HG02763 (cell line): Measurements from ENCODE around the gene HTRA1.

ENCODE experiments used
- ATAC-seq: cut with Tn5 transposase; IDR thresholded peaks from one replicate; pipeline ENCODE4 v1.9.1; 2021; ENCODE audit warnings: mild to moderate bottlenecking, moderate library complexity; ENCODE audit not compliant: unreplicated experiment

HTRA1 gene

DNA sequence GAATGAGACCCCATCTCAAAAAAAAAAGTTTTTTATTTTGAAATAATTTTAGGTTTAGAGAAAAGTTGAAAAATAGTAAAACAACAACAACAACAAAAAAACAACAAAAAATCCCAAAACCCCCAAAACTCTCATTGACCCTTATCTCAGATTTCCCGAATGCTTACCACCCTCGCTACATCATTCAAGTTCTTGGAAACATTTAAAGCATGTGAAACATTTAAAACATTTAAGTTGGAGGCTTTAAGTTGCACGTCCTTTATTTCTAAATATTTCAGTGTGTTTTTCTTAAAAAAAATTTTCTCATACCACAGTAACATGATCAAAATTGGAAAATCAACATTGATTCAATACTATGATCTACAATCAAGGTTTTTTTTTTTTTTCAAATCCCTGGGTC is 7.3 kb upstream of the HTRA1 start:
- no peak for ATAC-seq

DNA sequence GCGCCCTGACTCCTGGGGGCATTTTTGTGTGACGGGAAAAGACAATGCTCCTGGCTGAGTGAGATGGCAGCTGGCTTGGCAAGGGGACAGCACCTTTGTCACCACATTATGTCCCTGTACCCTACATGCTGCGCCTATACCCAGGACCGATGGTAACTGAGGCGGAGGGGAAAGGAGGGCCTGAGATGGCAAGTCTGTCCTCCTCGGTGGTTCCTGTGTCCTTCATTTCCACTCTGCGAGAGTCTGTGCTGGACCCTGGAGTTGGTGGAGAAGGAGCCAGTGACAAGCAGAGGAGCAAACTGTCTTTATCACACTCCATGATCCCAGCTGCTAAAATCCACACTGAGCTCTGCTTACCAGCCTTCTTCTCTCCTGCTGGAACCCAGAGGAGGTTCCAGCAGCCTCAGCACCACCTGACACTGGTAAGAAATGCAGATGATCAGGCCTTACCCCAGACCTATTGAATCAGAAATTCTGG is 6.7 kb upstream of the HTRA1 start, which contains the start of gene ARMS2:
ARMS2 (plus strand) TSS at position 51 of the 478 bp plus-strand sequence; CDS start at position 126, 75 bp downstream.
- ATAC-seq = no peak

DNA sequence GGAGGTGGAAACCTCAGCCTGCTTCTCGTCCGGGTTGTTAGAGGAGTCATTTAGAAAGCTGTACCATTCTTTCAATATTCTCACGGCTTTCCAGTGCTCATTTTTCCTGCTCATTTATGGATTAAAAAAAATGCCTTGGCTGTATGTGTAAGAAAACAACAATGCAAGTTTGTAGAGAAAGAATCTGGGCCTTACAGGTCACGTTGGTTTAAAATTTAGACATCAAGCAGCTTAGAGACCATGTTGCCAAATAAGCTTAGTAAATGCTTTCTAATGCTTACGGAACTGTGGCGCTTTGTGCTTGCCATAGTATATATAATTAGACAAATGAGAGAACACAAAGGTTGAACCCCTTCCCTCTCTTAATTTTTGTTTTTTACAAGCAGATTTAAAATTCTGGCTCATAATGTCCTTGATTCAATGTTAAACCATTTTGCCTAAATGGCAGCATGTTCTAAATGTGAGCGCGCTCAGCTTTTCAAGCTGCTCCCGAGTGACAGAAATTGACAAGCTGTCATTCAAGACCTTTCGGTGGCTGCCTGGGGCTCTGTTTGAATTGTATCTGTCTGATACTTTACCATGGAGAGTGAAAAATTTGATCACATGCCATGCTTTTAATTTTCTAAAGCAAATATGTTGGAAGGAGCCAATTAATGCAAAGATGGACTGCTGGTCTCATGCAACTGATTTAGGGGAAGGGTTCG is 5.8 kb upstream of the HTRA1 start:
- ATAC-seq = no peak

DNA sequence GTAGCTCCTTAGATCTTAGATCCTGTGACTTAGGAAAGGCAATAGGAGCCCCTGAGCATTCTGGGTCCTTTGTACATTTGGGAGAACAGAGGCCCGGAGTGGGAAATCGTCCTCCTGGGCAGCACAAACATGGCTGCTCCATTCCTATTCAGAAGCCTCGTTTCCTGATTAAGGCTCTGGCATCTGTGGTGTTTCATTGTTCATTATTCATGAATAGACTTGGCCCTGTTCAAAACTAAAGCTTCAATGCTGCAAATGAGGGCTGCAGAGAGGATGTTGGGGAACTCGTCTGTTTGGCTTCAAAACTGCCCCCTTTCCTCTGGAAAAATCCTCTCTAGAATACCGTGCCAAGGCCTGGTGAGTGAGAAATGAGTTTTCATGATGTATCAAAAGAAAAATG is 3.4 kb upstream of the HTRA1 start:
- ATAC-seq = no peak

DNA sequence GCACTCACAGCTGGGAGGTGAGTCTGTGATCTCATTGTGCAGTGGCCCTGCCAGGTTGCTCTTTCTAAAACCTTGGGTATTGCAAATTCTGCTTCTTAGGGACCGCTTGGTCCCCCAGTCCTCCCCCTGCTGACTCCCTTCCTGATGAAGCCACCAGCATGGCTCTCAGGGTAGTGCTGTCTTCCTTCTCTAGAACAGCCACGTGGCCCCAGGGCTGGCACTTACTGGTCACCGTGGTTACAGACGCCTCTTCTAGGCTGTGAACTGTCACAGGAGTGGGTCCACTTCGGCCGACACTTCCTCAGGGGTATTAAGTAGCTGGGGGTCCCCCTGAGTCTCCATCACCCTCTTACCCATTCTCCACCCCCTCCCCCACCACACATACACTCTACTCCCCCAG is 2.7 kb upstream of the HTRA1 start:
- no peak for ATAC-seq

DNA sequence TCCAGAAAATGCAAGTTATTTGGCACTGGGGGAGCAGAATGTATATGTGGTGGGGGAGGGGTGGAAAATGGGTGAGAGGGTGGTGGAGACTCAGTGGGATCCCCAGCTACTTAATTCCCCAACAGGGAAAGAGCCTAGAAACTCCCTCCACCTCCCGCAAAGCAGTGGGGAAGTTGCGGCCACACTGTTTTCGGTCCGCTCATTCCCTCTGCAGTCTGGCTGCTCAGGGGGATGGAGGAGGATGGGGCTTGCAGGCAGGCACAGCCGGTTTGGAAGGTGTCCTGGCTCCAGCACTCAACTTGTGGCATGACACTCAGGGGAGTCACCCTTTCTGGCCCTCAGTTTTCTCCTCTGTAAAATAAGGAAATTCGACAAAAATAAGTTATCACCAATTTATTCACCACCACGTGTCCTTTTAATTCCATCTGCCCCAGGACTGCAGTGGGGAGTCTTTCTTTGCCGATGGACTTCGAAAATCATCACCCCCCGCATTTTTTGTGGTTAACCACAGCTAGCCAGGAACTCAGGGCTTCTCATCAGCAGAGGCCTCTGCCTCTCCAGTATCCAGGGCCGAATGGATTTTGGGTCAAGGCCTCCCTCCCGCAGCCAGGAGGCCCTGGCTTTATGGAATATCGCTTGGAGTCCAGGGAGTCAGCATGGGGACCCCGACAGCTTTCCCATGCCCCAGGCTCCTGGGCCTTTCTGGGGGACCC is 1.6 kb upstream of the HTRA1 start:
- ATAC-seq = no peak

DNA sequence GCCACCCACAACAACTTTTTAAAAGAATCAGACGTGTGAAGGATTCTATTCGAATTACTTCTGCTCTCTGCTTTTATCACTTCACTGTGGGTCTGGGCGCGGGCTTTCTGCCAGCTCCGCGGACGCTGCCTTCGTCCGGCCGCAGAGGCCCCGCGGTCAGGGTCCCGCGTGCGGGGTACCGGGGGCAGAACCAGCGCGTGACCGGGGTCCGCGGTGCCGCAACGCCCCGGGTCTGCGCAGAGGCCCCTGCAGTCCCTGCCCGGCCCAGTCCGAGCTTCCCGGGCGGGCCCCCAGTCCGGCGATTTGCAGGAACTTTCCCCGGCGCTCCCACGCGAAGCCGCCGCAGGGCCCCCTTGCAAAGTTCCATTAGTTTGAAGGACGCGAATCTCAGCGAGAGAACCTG is 461 bp upstream of the HTRA1 start:
- no peak for ATAC-seq

DNA sequence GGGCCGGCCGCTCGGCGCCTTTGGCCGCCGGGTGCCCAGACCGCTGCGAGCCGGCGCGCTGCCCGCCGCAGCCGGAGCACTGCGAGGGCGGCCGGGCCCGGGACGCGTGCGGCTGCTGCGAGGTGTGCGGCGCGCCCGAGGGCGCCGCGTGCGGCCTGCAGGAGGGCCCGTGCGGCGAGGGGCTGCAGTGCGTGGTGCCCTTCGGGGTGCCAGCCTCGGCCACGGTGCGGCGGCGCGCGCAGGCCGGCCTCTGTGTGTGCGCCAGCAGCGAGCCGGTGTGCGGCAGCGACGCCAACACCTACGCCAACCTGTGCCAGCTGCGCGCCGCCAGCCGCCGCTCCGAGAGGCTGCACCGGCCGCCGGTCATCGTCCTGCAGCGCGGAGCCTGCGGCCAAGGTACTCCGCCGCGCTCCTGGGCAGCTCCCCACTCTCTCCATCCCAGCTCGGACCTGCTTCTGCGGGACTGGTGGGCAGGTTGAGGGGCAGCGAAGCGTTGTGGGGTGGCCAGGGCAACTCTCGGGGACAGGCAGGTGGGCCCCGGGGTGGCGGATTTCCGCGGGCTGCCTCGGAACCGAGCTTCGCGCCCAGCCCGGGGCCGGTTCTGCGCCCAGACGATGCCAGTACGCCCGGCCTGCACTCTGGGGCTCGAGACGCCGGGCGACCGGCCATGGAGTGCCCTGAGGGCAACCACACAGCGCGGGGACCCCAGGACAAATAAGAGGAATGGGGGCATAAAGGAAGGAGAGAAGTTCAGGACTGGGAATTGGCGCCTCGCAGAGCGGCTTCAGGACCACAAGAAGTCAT is 578 bp downstream of the HTRA1 start:
- no peak for ATAC-seq

DNA sequence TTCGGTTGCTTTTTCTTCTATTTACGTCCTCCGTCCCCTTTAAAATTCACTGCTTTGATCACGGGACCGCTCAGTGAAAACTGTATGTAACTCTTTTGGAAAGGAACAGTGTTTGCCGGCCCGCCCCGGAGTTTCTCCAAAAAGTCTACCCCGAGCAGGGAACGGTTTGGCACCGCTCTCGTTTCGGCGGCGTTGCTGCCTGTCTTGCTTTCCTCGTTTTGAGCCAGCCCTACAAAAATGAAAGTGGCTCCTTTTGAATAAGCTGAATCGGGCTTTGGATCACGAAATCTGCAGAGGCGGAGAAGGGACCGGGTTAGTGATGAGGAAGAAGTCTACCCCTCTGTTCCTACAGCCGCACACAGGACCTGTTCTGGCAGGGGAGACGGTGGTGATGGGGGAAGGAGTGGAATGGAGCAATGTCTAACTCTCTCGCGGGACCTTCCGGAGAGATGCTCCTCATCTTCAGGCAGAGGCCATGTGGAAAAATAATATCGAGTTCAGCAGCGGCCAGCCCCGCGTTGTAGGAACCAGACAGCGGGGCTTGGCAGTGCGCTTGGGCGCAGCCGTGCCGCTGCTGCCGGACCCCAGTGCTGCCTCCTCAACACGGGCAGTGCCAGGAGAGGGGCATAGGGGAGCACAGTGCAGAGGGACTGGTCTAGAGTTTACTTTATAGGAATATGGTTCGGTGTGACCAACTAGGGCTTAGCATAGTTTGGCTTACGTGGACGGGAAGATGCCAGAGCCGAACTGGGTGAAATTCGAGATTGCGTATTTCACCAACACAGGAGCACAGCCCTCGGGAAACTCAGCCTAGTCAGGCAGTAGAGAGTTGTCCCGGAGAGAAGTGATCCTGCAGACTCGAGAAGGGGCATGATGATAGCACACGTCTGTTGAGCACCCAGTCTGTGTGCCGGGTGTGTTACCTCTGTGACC is 1.4 kb downstream of the HTRA1 start:
- ATAC-seq = no peak

DNA sequence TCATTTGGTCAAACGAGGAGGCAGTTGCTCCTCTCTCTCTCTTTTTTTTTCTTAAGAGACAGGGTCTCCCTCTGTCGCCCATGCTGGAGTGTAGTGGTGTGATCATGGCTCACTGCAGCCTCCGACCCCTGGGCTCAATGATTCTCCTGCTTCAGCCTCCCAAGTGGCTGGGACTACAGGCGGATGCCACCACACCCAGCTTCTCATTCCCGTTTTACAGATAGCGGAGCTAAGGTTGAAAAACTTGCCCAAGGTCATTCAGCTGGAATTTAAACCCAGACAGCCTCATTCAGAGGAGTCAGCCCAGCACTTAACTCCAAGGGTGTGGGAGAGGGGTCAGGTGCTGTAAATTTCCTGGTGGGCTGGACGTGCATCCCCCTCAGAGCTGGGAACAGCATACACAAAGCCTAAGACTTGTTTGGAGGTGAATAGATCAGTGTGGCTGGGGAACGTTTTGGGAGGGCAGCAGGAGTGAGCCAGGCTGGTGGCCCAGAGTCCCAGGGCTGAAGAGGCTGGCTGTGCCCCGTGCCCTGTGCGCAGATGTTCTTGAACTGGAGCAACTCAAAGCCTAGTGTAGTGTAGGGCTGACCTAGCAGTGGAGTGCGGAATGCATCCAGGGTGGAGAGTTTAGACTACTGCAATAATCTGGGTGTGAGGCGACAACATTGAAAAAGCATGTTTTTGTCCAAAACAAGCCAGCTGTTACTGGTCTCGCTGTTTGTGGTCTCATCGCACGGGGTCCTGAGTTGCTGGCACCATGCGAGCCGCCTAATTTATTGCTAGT is 2.3 kb downstream of the HTRA1 start:
- ATAC-seq = no peak

DNA sequence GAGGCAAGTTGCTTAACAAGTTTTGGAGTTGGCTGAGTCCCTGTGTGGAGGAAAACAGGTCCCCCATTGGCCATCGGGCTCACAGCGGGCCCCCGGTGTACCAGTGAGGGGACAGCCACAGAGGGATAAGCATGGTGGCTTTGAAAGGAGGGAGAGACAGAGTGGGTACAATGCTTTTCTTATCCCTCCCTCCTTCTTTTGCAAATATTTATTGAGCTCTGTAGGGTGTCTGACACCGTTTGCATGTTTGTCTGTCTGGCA is 2.8 kb downstream of the HTRA1 start:
- ATAC-seq = no peak

DNA sequence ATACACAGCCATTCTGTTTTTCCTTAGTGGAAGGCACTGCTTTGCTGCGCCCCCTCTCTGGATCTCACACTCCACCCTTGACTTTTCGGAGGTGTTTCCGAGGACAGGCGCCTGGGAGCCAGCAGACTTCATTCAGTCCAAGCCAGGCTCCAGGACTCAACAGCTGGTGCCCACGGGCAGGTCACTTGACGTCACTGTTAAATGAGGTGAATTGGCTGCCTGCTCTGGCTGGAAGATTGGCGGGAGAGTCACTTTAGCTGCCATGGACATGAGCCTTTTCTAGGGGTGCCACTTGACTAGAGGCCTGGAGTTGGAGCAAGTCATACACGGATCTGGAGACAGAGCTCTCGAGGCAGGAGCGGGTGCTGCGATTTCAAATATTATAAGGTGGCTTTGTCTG is 3.2 kb downstream of the HTRA1 start:
- ATAC-seq = no peak

DNA sequence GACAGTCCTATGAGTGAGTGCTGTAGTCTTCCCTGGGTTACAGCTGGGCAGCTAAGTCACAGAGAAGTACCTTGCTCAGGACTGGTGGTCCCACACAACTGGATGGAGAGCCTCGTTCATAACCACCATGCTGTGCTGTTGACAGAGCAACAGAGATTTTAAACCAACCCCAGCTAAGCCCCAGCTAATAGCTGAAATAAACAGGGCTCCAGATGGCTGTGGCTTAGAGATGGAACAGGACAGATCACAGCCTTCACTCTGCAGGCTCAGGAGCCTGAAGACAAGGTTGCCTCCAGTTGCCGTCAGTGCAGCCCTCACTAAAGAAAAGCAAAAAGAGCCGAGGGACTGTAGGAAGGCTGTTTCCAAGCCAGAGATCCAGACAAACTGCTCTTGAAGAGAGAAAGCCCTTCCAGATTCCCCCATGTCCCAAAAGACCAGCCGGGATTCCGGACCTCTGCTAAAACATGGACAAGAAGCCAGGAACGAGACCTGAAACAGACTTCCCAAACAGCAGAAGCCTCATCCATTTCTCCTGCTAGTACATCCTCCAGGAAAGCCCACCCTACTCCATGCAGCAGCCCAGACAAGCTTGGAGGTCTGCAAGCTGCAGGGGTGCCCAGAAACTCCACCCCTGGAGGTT is 4.2 kb downstream of the HTRA1 start:
- ATAC-seq = no peak

DNA sequence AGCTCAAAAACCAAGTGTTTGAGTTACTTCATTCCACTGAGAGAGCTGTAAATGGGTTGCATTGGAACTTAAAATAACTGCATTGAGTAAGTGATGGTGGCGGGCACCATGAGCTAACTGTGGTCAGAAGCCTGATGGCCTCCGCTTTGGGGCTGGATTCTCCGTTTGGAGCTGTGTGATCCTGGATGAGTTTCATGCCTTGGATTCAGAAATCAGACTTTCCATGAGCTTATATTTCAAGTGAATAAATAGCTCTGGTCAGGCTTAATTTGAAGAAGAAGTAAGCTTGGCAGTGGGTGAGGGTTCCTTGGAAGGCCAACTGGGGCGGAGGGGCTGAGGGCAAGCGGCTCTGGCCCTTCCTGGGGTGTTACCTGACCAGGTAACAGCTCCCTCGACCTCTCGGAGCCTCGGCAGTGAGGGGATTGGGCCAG is 5.6 kb downstream of the HTRA1 start:
- no peak for ATAC-seq

DNA sequence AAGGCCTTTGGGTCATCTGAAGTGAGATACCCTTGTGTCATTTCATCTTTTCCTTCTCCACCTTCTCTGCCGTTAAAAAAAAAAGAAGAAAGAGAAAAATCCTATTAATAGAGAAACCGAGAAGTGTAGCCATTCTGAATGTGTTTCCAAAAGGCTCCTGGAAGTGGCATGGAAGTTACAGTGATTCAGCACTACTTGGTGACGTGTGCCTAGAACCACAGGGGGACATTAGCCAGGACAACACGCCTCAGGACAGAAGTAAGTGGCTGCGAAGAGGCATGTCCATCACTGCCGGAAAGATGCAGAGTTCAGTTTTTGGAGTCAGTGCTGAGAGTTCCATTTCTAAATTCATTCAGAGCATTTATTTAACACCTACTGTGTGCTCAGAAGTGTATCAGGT is 6.3 kb downstream of the HTRA1 start:
- no peak for ATAC-seq

DNA sequence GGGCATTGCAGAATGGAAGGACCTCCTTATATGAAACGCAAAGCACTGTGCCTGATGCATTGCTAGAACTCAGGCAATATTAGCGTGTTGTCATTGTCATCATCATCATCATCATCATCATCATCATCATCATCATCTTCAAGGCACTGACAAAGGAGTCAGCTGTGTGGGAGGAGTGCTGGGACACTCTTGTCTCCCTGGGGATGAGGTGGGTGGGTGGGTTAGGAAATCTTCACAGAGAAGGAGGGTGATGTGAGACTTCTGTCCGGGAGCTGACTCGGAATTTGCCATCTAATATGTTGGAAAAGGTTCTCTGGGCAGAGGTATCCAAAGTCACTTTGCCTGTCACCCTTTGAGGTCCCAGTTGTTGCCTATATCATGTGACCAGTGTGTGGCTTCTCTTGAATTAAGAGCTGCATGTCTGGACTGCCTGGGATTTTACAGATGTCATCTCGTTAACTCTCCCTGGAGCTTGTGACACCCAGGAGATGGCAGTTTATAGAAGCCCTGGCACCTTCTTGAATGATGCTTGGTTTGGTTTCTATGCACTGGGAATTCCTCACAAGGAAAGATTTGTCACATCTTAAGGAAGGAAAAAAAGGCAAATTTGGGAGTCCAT is 7.1 kb downstream of the HTRA1 start:
- ATAC-seq = no peak

DNA sequence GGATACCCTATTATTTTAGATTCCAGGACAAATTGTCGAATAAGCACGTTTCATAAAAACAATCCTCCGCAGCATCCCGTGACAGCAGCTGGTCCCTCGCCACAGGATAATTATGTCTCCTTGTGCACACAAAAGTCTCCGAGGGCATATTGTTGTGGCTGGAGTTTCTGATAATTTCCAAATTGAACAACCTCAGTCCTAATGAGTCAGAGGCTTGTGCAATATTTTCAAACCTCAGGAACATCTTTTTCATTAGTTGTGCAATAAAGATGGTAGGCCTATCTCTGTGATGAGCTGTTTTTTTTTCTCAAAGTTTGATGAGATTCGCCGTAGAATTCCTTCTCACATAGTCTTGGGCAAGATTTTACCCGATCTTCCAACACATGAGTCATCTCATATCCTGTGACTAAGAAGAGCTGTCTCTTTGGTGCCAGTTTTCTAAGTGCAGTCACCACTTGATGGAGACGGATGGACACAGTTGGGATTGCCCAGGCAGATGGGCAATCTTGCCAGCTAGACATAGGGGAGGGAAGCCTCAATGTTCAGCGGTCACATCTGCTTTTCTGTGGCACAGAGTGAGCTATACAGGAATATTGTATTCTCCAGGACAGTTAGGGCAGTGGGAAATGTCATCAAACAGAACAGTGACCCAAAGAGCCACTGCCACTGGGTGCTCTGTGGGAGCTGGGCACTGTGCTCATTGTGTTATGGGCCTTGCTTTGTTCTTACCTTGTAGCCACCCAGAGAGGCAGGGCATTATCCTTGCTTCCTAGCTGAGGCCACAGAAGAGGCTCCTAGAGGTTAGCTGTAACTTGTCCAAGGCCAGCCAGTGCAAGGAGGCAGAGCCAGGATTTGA is 7.8 kb downstream of the HTRA1 start:
- no peak for ATAC-seq

DNA sequence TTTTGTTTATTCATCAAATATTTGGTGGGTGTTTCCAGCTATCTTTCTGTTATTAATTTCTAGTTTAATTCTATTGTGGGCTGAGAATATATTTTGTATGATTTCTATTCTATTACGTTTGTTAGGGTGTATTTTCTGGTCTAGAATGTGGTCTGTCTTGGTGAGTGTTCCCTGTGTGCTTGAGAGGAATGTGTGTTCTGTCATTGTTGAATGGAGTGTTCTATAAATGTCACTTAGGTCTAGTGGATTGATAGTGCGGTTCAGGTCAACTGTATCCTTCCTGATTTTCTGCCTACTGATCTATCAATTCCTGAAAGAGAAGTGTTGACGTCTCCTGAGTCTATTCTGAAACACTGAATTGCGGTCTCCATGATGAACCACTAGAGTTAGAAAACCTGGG is 8.5 kb downstream of the HTRA1 start:
- no peak for ATAC-seq
